Activated CD8-positive, alpha-beta T cell treated with anti-CD3 and anti-CD28 coated beads for 36 hours (primary cell): ENCODE measurements around the gene PARVB. TPM values are rescaled to one million over a fixed set of nuclear protein-coding genes. Genes with fewer than 3 reads are reported as not detected.

Source experiments
- ATAC-seq: fragments of 200-7000 bp; cut with Tn5 transposase; one replicate; pipeline ENCODE4 v1.10.0; 2021; ENCODE audit warnings: mild to moderate bottlenecking, moderate library complexity
- CTCF ChIA-PET: fragments of 350-600 bp; sonication (Branson Sonifier 250); formaldehyde crosslinking; loops from one replicate; lab custom pipeline; 2021; ENCODE audit warnings: antibody characterized with exemption; lab: Charles Lee
- POLR2A ChIA-PET: fragments of 350-600 bp; sonication (Branson Sonifier 250); formaldehyde crosslinking; loops from one replicate; lab custom pipeline; 2021; ENCODE audit warnings: antibody characterized with exemption; lab: Charles Lee
- DNase-seq: peaks from one replicate; pipeline ENCODE4 v3.0.0-alpha.2; 2020
- H3K27ac Mint-ChIP-seq: one replicate; pipeline ENCODE4 v1.8.0; 2021; ENCODE audit warnings: mild to moderate bottlenecking, mixed read lengths
- H3K27me3 Mint-ChIP-seq: one replicate; pipeline ENCODE4 v1.8.0; 2021; ENCODE audit warnings: mixed read lengths
- H3K36me3 Mint-ChIP-seq: one replicate; pipeline ENCODE4 v1.8.0; 2021; ENCODE audit warnings: low read depth, mixed read lengths
- H3K4me1 Mint-ChIP-seq: one replicate; pipeline ENCODE4 v1.8.0; 2021; ENCODE audit warnings: low read depth, mixed read lengths
- H3K4me3 Mint-ChIP-seq: one replicate; pipeline ENCODE4 v1.8.0; 2021; ENCODE audit warnings: mild to moderate bottlenecking, moderate library complexity, mixed read lengths
- H3K9me3 Mint-ChIP-seq: one replicate; pipeline ENCODE4 v1.8.0; 2021; ENCODE audit warnings: mixed read lengths
- CTCF ChIP-seq: fragments of 200-600 bp; IDR thresholded peaks from one replicate; pipeline ENCODE4 v1.8.0; 2022; ENCODE audit warnings: antibody characterized with exemption, mild to moderate bottlenecking
- intact Hi-C: fragments of 100-400 bp; cut with micrococcal nuclease; formaldehyde crosslinking; loops from one replicate; pipeline ENCODE4 v1.10.0; 2022
- total RNA-seq, 2 experiments: library from RNA; stranded (reverse); gene quantifications; one replicate each; pipeline ENCODE4 v1.2.3, GENCODE V29; 2021

The PARVB gene
- total RNA-seq, 2 experiments from 2014 or later, result 71.0 to 73.1 TPM

DNA sequence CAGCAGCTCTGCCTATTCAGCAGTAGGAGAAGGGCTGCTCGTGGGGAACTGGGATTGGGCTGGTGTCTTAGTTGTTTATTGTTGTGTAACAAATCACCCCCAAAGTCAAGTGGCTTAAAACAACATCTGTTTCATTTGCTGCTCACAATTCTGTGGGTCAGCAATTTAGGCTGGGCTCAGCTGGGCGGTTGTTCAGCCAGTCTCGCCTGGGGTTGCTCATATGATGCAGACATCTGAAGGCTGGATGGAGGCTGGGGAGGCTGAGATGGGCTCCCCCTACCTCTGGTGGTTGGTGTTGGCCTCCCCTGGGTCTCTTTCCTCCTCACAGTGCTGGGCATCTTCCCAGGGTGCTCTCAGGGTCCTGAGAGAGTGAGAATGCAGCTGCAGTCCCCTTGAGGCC lies 113.3 kb downstream of the PARVB start:
- Mint-ChIP-seq H3K9me3 (peaks cover 22% of the 10 kb centered on the region), H3K27me3 (peaks cover 3% of the 10 kb centered on the region), H3K36me3 (peaks cover 51% of the 10 kb centered on the region), H3K27ac (no peak overlapping the region), H3K4me1 (no peaks in the 10 kb centered on the region), H3K4me3 (no peak overlapping the region)
- POLR2A ChIA-PET, result no interaction called here
- DNase-seq (no peak), ATAC-seq (no peak)
- no peak for TF ChIP-seq CTCF
- CTCF ChIA-PET, result no interaction called here
- intact Hi-C loops, result no loop called here

DNA sequence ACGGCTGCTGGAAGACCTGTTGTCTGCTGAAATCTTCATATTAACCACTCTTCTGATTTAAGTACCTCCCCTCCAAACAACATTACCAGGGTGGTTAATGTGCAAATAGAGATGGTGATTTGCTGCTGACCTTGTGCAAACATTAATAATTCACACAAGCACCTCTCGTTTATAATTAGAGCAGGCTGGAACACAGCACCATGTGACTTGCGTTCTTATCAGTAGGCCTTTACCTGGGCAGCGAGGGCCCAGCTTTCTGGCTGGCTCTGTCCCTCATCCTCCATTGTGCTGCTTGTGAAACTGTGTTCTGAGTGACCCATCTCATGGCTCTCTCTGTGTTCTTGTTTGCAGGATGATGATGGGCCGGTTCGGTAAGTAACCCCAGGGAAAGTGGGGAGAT lies 115.7 kb downstream of the PARVB start:
- ChIA-PET CTCF (no interaction called here), POLR2A (no interaction called here)
- no peaks in the 10 kb centered on the region for H3K27me3 Mint-ChIP-seq
- intact Hi-C loops, result no loop called here
- no peak for ATAC-seq
- H3K36me3 Mint-ChIP-seq, result peaks cover 41% of the 10 kb centered on the region
- DNase-seq, result no peak
- no peak overlapping the region for H3K4me3 Mint-ChIP-seq
- H3K4me1 Mint-ChIP-seq, result no peaks in the 10 kb centered on the region
- H3K9me3 Mint-ChIP-seq, result peaks cover 22% of the 10 kb centered on the region
- H3K27ac Mint-ChIP-seq, result no peak overlapping the region
- TF ChIP-seq CTCF, result no peak

GRCh38 chr22:44142421-44143104 lies 118.5 kb downstream of the PARVB start:
- no peak for DNase-seq
- Mint-ChIP-seq H3K9me3 (peaks cover 6% of the 10 kb centered on the region), H3K36me3 (peaks cover 16% of the 10 kb centered on the region), H3K27ac (no peak overlapping the region), H3K4me1 (no peaks in the 10 kb centered on the region), H3K27me3 (no peaks in the 10 kb centered on the region), H3K4me3 (no peak overlapping the region)
- no peak for ATAC-seq
- ChIA-PET CTCF (no interaction called here), POLR2A (no interaction called here)
- TF ChIP-seq CTCF, result no peak
- intact Hi-C loops, result no loop called here

DNA sequence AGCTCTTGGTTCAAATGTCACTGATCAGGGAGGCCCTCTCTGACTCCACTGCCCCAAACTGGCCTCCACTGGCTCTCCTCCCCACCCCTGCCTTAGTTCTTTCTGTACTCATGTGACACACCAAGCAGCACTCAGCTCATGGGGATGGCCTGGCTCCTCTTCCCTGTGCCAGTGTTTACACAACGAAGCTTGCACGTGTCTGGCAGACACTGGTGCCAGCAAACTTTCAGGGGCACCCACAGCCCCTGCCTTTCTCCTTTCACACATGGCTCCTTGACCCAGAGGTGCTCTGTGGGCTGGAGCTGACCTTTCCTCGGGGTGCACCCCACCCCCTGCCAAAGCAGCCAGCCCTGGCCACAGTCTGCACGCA lies 119.0 kb downstream of the PARVB start:
- ChIA-PET POLR2A (no interaction called here), CTCF (no interaction called here)
- H3K27me3 Mint-ChIP-seq, result no peaks in the 10 kb centered on the region
- no peak overlapping the region for H3K27ac Mint-ChIP-seq
- peaks cover 12% of the 10 kb centered on the region for H3K36me3 Mint-ChIP-seq
- H3K4me3 Mint-ChIP-seq, result no peak overlapping the region
- intact Hi-C loops, result no loop called here
- ATAC-seq, result no peak
- DNase-seq, result no peak
- no peaks in the 10 kb centered on the region for H3K4me1 Mint-ChIP-seq
- H3K9me3 Mint-ChIP-seq, result peaks cover under 1% of the 10 kb centered on the region
- no peak for TF ChIP-seq CTCF

DNA sequence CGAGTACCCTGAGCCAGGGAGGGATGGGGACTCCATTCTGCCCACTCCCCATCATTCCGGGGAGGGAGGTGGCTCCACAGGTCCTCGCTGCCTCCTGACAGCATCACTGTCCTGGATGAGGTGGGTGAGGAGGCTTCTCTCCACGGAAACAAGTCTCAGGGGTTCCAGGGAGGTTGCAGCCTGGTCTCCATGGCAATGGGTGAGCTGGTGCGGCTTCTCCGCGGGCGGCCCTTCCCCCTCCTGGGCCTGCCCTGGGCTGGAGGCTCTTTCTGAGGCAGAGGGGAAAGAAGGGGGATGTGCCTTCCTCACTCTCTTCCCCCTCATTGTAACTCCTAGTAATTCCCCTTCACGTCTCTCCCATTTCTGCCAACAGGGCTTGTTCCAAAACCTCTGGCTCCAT lies 119.5 kb downstream of the PARVB start:
- CTCF ChIA-PET, result no interaction called here
- Mint-ChIP-seq H3K4me3 (no peak overlapping the region), H3K36me3 (peaks cover 8% of the 10 kb centered on the region), H3K27me3 (no peaks in the 10 kb centered on the region), H3K27ac (no peak overlapping the region), H3K4me1 (no peaks in the 10 kb centered on the region), H3K9me3 (no peaks in the 10 kb centered on the region)
- intact Hi-C loops, result no loop called here
- POLR2A ChIA-PET, result no interaction called here
- ATAC-seq, result no peak
- no peak for TF ChIP-seq CTCF
- DNase-seq, result no peak
